Esophagus muscularis mucosa (tissue), 4 donors: ENCODE data around the gene MAN1C1. TPM values are rescaled to one million over a fixed set of nuclear protein-coding genes. Genes with fewer than 3 reads are reported as not detected.

Experiments
- DNase-seq: peaks from one replicate; pipeline ENCODE4 v3.0.0-alpha.2; 2017; ENCODE audit errors: extremely low spot score
- H3K27ac ChIP-seq, 4 donors: fragments of 200-600 bp; sonication (generic); replicated peaks in 1 of 4; 1 replicate in 3 of 4; 2 replicates in 1 of 4; pipeline ENCODE4 v1.5.1; 2016 to 2019; ENCODE audit warnings: mild to moderate bottlenecking in 1 of 4
- H3K27me3 ChIP-seq, 4 donors: fragments of 200-600 bp; sonication (generic); one replicate each; pipeline versions ENCODE4 v1.5.1 to v1.6.0; 2016 to 2019
- H3K36me3 ChIP-seq, 4 donors: fragments of 200-600 bp; sonication (generic); one replicate each; pipeline ENCODE4 v1.5.1; 2016 to 2019
- H3K4me1 ChIP-seq, 4 donors: fragments of 200-600 bp; sonication (generic); one replicate each; pipeline ENCODE4 v1.5.1; 2016 to 2019
- H3K4me3 ChIP-seq, 4 donors: fragments of 200-600 bp; sonication (generic); 1 replicate in 2 of 4; 2 replicates in 2 of 4; pipeline ENCODE4 v1.5.1; 2016 to 2019; ENCODE audit warnings: mild to moderate bottlenecking in 4 of 4, moderate library complexity in 1 of 4
- H3K9me3 ChIP-seq, 4 donors: fragments of 200-600 bp; sonication (generic); 1 replicate in 3 of 4; 2 replicates in 1 of 4; pipeline ENCODE4 v1.5.1; 2016 to 2019
- EP300 ChIP-seq: sonication (generic); formaldehyde crosslinking; IDR thresholded peaks from one replicate; pipeline ENCODE4 v1.6.1; 2017; ENCODE audit warnings: antibody characterized with exemption
- POLR2A ChIP-seq: fragments of 450-650 bp; IDR thresholded peaks from one replicate; pipeline ENCODE4 v1.6.1; 2017; ENCODE audit warnings: antibody characterized with exemption, moderate library complexity, mild to moderate bottlenecking, low read depth
- POLR2AphosphoS5 ChIP-seq, 2 donors: sonication (generic); formaldehyde crosslinking; IDR thresholded peaks; one replicate each; pipeline ENCODE4 v1.6.1; 2017; ENCODE audit warnings: antibody characterized with exemption in 2 of 2
- WGBS: methylation state at CpG from one replicate; pipeline ENCODE4 v1.1.5; 2018; 5-methylcytosine and 5-hydroxymethylcytosine counted together
- intact Hi-C: fragments of 100-400 bp; cut with DNase I; formaldehyde crosslinking; loops from one replicate; pipeline ENCODE4 v1.15.1; 2023
- total RNA-seq, 4 donors: library from RNA; depleted of rRNA; stranded (reverse); fragments of >200 nt; gene quantifications; one replicate each; pipeline versions ENCODE4 v1.1.0 to v1.2.1, GENCODE V29; 2016
- TF ChIP-seq, protein P1 (sequence below), 3 experiments: fragments of 200-600 bp in 2 of 3; fragments of 450-650 bp in 1 of 3; sonication (generic) in 2 of 3; IDR thresholded peaks; one replicate each; pipeline ENCODE4 v1.5.1; 2017 to 2019; ENCODE audit warnings: antibody characterized with exemption in 3 of 3, mild to moderate bottlenecking in 2 of 3, moderate library complexity in 1 of 3

Gene MAN1C1
- total RNA-seq, 4 donors from 2014 or later = 20.2 to 22.8 (median 20.7) TPM

DNA sequence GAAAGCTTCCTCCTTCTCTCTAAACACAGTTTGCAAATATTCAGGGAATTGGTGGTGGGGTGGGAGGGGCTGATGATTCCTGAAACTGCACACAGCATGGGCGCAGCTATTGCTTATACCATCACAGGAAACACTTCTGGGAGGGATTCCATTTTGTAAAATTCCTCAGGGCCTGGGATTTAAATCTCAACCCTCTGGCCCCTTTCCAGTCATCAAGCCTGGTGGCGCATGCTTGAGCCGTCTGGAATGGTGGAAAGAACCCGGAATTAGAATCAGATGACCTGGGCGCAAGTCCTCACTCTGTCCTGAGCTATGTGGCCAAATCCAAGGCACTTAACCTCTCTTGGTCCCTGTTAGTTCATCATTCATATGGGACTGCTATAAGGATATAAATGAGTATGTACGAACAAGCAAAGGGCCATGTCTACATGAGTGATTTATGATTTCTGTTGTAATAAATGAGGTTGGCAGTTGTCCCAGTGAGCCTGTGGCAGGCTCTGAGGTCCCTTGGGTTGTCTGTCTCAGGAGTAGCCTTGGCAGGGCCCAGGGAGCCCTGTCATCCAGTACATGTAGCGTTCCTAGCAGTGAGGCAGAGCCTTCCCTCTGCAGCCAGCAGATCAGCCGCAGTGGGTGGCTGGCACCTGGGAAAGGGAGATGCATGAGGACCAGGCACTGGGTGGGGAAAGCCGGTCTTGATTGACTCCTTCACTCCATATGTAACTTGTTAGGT, 72.0 kb downstream of the MAN1C1 start:
- peak overlapping the region; percentile 35 to 72 (median 44) for H3K27ac ChIP-seq
- H3K4me3 ChIP-seq = no peak overlapping the region
- 61% methylated on average over 9 of the region's 9 CpGs for WGBS
- no peaks in the 10 kb centered on the region for H3K9me3 ChIP-seq
- no peaks in the 10 kb centered on the region for H3K27me3 ChIP-seq
- H3K4me1 ChIP-seq = peaks cover 21 to 52% (median 31%) of the 10 kb centered on the region in 4 donors
- H3K36me3 ChIP-seq = peaks cover 0 to 16% (median 0%) of the 10 kb centered on the region in 4 donors
- intact Hi-C loops = no loop called here
- no peak for TF ChIP-seq POLR2AphosphoS5 (IDR thresholded peaks at IDR 0.05)
- no peak for TF ChIP-seq EP300
- no peak for TF ChIP-seq POLR2A
- TF ChIP-seq, protein P1, sequence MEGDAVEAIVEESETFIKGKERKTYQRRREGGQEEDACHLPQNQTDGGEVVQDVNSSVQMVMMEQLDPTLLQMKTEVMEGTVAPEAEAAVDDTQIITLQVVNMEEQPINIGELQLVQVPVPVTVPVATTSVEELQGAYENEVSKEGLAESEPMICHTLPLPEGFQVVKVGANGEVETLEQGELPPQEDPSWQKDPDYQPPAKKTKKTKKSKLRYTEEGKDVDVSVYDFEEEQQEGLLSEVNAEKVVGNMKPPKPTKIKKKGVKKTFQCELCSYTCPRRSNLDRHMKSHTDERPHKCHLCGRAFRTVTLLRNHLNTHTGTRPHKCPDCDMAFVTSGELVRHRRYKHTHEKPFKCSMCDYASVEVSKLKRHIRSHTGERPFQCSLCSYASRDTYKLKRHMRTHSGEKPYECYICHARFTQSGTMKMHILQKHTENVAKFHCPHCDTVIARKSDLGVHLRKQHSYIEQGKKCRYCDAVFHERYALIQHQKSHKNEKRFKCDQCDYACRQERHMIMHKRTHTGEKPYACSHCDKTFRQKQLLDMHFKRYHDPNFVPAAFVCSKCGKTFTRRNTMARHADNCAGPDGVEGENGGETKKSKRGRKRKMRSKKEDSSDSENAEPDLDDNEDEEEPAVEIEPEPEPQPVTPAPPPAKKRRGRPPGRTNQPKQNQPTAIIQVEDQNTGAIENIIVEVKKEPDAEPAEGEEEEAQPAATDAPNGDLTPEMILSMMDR (IDR thresholded peaks at IDR 0.05) = no peak
- DNase-seq = no peak

DNA sequence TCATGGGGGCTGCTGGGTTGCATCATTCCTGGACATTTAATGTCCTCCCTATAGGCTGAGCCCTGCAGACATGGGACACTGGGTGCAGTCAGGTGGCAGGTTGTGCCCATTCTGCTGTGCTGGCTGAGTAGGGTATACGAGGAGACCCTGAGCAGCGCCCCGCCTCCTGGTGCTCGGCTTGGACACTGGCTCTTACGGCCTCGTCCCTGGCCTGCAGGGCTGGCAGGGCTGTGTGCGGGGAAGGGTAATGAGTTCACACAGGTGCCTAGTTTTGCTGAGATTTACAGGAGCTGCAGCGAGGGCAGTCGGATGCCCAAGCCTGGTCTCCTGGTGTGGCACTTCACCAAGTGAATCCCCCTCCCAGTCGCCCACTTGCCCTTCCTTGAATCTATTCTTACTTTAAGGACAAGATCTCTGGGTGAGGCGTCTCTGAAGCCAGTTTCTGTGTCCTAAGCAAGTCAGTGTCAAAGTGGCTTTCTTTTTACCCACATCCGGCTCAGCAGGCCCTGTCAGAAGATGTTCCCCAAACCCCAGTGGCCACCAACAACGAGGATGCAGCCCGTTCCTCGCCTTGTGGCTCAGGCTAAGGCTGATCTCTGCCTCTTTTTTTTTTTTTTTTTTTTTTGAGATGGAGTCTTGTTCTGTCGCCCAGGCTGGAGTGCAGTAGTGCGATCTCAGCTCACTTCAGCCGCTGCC, 73.2 kb downstream of the MAN1C1 start:
- Histone ChIP-seq H3K36me3 (peaks cover 0 to 16% (median 0%) of the 10 kb centered on the region in 4 donors), H3K4me3 (no peak overlapping the region), H3K9me3 (no peaks in the 10 kb centered on the region), H3K27me3 (no peaks in the 10 kb centered on the region), H3K27ac (peak overlapping the region in 1 of 4 donors; percentile 72), H3K4me1 (peaks cover 26 to 53% (median 33%) of the 10 kb centered on the region in 4 donors)
- no peak for DNase-seq
- intact Hi-C loops = no loop called here
- TF ChIP-seq, protein P1 (IDR thresholded peaks at IDR 0.05) = no peak
- TF ChIP-seq POLR2A = no peak
- TF ChIP-seq EP300 = no peak
- TF ChIP-seq POLR2AphosphoS5 (IDR thresholded peaks at IDR 0.05) = no peak
- 91% methylated on average over 17 of the region's 18 CpGs for WGBS

DNA sequence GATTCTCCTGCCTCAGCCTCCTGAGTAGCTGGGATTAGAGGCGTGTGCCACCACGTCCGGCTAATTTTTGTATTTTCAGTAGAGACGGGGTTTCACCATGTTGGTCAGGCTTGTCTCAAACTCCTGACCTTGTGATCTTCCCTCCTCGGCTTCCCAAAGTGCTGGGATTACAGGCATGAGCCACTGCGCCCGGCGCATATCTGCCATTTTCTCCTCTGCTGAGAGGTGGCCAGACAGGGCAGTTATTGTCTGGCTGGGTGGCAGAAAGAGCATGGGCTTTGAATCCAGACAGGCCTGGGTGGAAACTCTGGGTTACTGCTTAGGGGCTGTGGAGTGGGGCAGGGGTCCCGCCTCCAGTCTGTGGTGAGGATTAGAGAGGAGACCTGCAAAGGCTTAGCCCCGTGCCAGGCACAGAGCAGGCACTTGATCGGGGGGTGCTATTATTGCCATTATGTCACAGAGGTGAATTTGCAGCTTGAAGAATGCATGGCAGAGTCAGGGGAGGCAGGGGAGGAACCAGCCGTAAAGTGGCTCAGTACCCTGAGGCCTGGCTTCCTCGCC, 73.9 kb downstream of the MAN1C1 start:
- no peak overlapping the region for H3K4me3 ChIP-seq
- 92% methylated on average over 9 of the region's 13 CpGs for WGBS
- H3K36me3 ChIP-seq = peaks cover 0 to 10% (median 0%) of the 10 kb centered on the region in 4 donors
- intact Hi-C loops = no loop called here
- TF ChIP-seq, protein P1 (IDR thresholded peaks at IDR 0.05) = no peak
- TF ChIP-seq POLR2A (no peak), POLR2AphosphoS5 (IDR thresholded peaks at IDR 0.05) (no peak), EP300 (no peak)
- H3K27ac ChIP-seq = peak overlapping the region in 1 of 4 donors; percentile 36
- H3K4me1 ChIP-seq = peaks cover 31 to 53% (median 39%) of the 10 kb centered on the region in 4 donors
- H3K9me3 ChIP-seq = no peaks in the 10 kb centered on the region
- no peak for DNase-seq
- H3K27me3 ChIP-seq = no peaks in the 10 kb centered on the region

DNA sequence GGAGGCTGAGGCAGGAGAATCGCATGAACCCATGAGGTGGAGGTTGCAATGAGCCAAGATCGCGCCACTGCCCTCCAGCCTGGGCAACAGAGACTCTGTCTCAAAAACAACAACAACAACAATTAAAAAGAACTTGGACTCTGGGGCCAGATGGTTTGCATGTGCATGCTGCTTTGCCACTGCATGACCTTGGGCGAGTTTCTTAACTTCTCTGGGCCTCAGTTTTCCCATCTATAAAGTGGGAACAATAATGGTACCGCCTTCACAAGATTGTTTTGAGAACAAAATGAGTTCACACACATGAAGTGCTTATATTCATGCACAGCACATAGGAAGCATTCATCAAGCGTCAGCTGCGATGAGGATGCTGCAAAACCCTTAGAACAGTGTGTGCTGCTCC, 74.6 kb downstream of the MAN1C1 start:
- Histone ChIP-seq H3K27me3 (no peaks in the 10 kb centered on the region), H3K9me3 (no peaks in the 10 kb centered on the region), H3K36me3 (peaks cover 0 to 9% (median 0%) of the 10 kb centered on the region in 4 donors), H3K4me3 (no peak overlapping the region), H3K27ac (no peak overlapping the region), H3K4me1 (peaks cover 38 to 57% (median 47%) of the 10 kb centered on the region in 4 donors)
- no peak for DNase-seq
- TF ChIP-seq EP300 = no peak
- TF ChIP-seq POLR2A = no peak
- TF ChIP-seq, protein P1 (IDR thresholded peaks at IDR 0.05) = no peak
- TF ChIP-seq POLR2AphosphoS5 (IDR thresholded peaks at IDR 0.05) = no peak
- WGBS = 98% methylated on average over 5 of the region's 7 CpGs
- intact Hi-C loops = no loop called here
